ENCODE measurements around the gene C10orf95. TPM values are rescaled to one million over a fixed set of nuclear protein-coding genes. Genes with fewer than 3 reads are reported as not detected.

Gene C10orf95
- total and polyA plus RNA-seq, 2 experiments from 2014 or later = not detected

GRCh38 chr10:102405108-102405571, 46.2 kb downstream of the C10orf95 start:
- Histone ChIP-seq H3K4me1 (ENCODE audit: insufficient read depth) (peaks cover 6% of the 10 kb centered on the region; the same call in 1 of the 2 replicates), H3K79me2 (ENCODE audit: insufficient read depth) (no peaks in the 10 kb centered on the region), H3K36me3 (ENCODE audit: low read depth) (no peaks in the 10 kb centered on the region), H3K9me2 (ENCODE audit: insufficient read depth) (no peaks in the 10 kb centered on the region), H3K9me3 (ENCODE audit: low read depth) (no peaks in the 10 kb centered on the region), H3K9ac (no peak overlapping the region), H3K27me3 (replicated peaks; ENCODE audit: insufficient read depth) (peaks cover 6% of the 10 kb centered on the region; the same call in 1 of the 2 replicates), H3K27ac (no peak overlapping the region), H4K20me1 (ENCODE audit: insufficient read depth) (no peaks in the 10 kb centered on the region), H3K4me2 (ENCODE audit: unreplicated experiment) (no peak overlapping the region), H3K4me3 (no peak overlapping the region), H3F3A (ENCODE audit: insufficient read depth) (no peaks in the 10 kb centered on the region), H2AFZ (no peak overlapping the region)
- WGBS, 2 experiments (ENCODE audit: low coverage in 1 of 2, low lambda C conversion rate in 2 of 2, missing lambda C conversion rate in 2 of 2) = 73 to 74% methylated on average over 19 of the region's 19 CpGs
- DNase-seq = no peak
- TF ChIP-seq EZH2phosphoT487 (IDR thresholded peaks at IDR 0.05; ENCODE audit: insufficient read depth, low read depth) (no peak), EZH2 (IDR thresholded peaks at IDR 0.05; ENCODE audit: insufficient read depth, poor library complexity, severe bottlenecking) (no peak)
- in situ Hi-C loops (cut with MboI) = no loop called here

DNA sequence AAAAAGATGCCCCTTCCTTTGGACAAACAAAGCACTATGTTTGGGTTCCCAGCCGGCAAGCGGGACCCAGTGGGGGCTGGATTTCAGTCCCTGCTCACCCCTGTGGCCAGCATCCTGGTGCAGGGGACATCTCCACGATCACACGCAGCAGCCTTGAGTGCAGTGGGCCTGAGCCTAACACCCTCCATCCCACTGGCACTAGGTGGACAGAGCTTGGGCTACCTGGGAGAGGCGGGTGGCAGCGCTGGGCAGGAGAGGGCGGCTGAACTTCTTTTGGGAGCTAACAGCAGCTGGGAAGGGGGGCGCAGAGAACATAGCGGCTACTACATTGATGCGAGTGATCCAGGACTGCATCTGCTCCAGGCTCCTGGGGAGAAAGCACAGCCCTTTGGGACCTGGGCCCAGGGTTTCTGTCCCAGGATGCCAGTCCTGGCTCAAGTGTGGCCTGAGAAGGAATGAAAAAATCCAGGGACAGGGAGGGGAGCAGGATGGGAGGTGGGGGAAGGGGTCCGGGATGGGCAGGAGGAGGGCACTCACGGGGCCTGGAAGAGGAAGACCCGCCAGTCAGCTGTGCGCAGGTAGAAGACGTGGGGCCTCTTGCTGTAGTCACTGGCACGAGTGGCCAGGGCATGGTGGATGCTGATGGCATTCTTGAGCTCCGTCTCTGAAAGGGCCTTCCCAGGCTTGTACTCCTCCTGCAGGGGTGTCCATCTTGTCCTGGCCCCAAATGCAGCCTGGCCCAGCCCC, 46.8 kb downstream of the C10orf95 start:
- no peaks in the 10 kb centered on the region for H3F3A ChIP-seq (ENCODE audit: insufficient read depth)
- in situ Hi-C loops (cut with MboI) = no loop called here
- H3K9ac ChIP-seq = no peak overlapping the region
- H3K4me1 ChIP-seq (ENCODE audit: insufficient read depth) = peaks cover 9% of the 10 kb centered on the region; the same call in 1 of the 2 replicates
- no peak overlapping the region for H3K4me3 ChIP-seq
- no peak overlapping the region for H2AFZ ChIP-seq
- no peaks in the 10 kb centered on the region for H3K9me3 ChIP-seq (ENCODE audit: low read depth)
- H3K9me2 ChIP-seq (ENCODE audit: insufficient read depth) = no peaks in the 10 kb centered on the region
- TF ChIP-seq EZH2phosphoT487 (IDR thresholded peaks at IDR 0.05; ENCODE audit: insufficient read depth, low read depth) (no peak), EZH2 (IDR thresholded peaks at IDR 0.05; ENCODE audit: insufficient read depth, poor library complexity, severe bottlenecking) (no peak)
- no peak overlapping the region for H3K27ac ChIP-seq
- H3K27me3 ChIP-seq (replicated peaks; ENCODE audit: insufficient read depth) = 0 out of 2 replicates have a peak, but pooled peaks cover under 1% of the 10 kb centered on the region
- DNase-seq = no peak
- no peaks in the 10 kb centered on the region for H4K20me1 ChIP-seq (ENCODE audit: insufficient read depth)
- no peaks in the 10 kb centered on the region for H3K79me2 ChIP-seq (ENCODE audit: insufficient read depth)
- no peaks in the 10 kb centered on the region for H3K36me3 ChIP-seq (ENCODE audit: low read depth)
- 80% methylated on average over 11 to 17 of the region's 17 CpGs for WGBS, 2 experiments (ENCODE audit: low coverage in 1 of 2, low lambda C conversion rate in 2 of 2, missing lambda C conversion rate in 2 of 2)
- H3K4me2 ChIP-seq (ENCODE audit: unreplicated experiment) = no peak overlapping the region

GRCh38 chr10:102403115-102403514, 48.2 kb downstream of the C10orf95 start:
- Histone ChIP-seq H3K4me1 (ENCODE audit: insufficient read depth) (peaks cover 9% of the 10 kb centered on the region; the same call in 1 of the 2 replicates), H3K27ac (no peak overlapping the region), H3K9ac (no peak overlapping the region), H3K79me2 (ENCODE audit: insufficient read depth) (no peaks in the 10 kb centered on the region), H3K9me2 (ENCODE audit: insufficient read depth) (no peaks in the 10 kb centered on the region), H4K20me1 (ENCODE audit: insufficient read depth) (no peaks in the 10 kb centered on the region), H3K9me3 (ENCODE audit: low read depth) (no peaks in the 10 kb centered on the region), H3K27me3 (replicated peaks; ENCODE audit: insufficient read depth) (no peaks in the 10 kb centered on the region), H3K4me2 (ENCODE audit: unreplicated experiment) (no peak overlapping the region), H2AFZ (no peak overlapping the region), H3K36me3 (ENCODE audit: low read depth) (no peaks in the 10 kb centered on the region), H3F3A (ENCODE audit: insufficient read depth) (no peaks in the 10 kb centered on the region), H3K4me3 (no peak overlapping the region)
- in situ Hi-C loops (cut with MboI) = no loop called here
- no peak for DNase-seq
- TF ChIP-seq EZH2 (IDR thresholded peaks at IDR 0.05; ENCODE audit: insufficient read depth, poor library complexity, severe bottlenecking) (no peak), EZH2phosphoT487 (IDR thresholded peaks at IDR 0.05; ENCODE audit: insufficient read depth, low read depth) (no peak)
- 85 to 90% methylated on average over 12 to 13 of the region's 13 CpGs for WGBS, 2 experiments (ENCODE audit: low coverage in 1 of 2, low lambda C conversion rate in 2 of 2, missing lambda C conversion rate in 2 of 2)

DNA sequence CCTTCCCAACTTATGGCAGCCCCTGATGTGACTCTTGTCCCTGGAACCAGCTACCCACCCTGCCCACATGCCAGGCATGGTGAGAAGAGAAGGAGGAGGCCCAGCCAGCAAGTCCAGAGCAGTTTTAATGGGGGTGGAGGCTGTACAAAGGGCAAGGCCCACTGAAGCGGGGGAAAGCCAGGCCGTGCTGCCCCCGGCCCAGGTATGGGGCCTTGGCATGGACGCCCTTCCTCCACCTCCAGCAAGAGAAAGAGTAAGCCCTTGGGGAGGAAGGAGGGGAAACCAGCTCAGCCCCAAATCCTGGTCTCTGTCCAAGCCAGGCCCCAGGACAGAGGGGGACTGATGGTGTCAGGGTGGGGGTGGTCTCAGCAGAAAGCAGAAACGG, 48.8 kb downstream of the C10orf95 start:
- Histone ChIP-seq H3K27me3 (replicated peaks; ENCODE audit: insufficient read depth) (no peaks in the 10 kb centered on the region), H3K36me3 (ENCODE audit: low read depth) (no peaks in the 10 kb centered on the region), H3K9me3 (ENCODE audit: low read depth) (no peaks in the 10 kb centered on the region), H3F3A (ENCODE audit: insufficient read depth) (no peaks in the 10 kb centered on the region), H2AFZ (no peak overlapping the region), H4K20me1 (ENCODE audit: insufficient read depth) (no peaks in the 10 kb centered on the region), H3K27ac (no peak overlapping the region), H3K9me2 (ENCODE audit: insufficient read depth) (no peaks in the 10 kb centered on the region), H3K9ac (no peak overlapping the region), H3K4me3 (no peak overlapping the region), H3K79me2 (ENCODE audit: insufficient read depth) (0 out of 2 replicates have a peak, but pooled peaks cover 3% of the 10 kb centered on the region), H3K4me2 (ENCODE audit: unreplicated experiment) (no peak overlapping the region), H3K4me1 (ENCODE audit: insufficient read depth) (peaks cover 9% of the 10 kb centered on the region; the same call in 1 of the 2 replicates)
- TF ChIP-seq EZH2 (IDR thresholded peaks at IDR 0.05; ENCODE audit: insufficient read depth, poor library complexity, severe bottlenecking) (no peak), EZH2phosphoT487 (IDR thresholded peaks at IDR 0.05; ENCODE audit: insufficient read depth, low read depth) (no peak)
- in situ Hi-C loops (cut with MboI) = no loop called here
- no peak for DNase-seq
- WGBS, 2 experiments (ENCODE audit: low coverage in 1 of 2, low lambda C conversion rate in 2 of 2, missing lambda C conversion rate in 2 of 2) = 89 to 96% methylated on average over 5 of the region's 5 CpGs
